ENCODE measurements around the gene PHF12. TPM values are rescaled to one million over a fixed set of nuclear protein-coding genes. Genes with fewer than 3 reads are reported as not detected.

PHF12 gene
- total and polyA plus RNA-seq, 2 of the 8 experiments (the other 6 are each of a cell fraction or from before 2014, with no cell fraction given): 38.8 to 65.7 TPM

DNA sequence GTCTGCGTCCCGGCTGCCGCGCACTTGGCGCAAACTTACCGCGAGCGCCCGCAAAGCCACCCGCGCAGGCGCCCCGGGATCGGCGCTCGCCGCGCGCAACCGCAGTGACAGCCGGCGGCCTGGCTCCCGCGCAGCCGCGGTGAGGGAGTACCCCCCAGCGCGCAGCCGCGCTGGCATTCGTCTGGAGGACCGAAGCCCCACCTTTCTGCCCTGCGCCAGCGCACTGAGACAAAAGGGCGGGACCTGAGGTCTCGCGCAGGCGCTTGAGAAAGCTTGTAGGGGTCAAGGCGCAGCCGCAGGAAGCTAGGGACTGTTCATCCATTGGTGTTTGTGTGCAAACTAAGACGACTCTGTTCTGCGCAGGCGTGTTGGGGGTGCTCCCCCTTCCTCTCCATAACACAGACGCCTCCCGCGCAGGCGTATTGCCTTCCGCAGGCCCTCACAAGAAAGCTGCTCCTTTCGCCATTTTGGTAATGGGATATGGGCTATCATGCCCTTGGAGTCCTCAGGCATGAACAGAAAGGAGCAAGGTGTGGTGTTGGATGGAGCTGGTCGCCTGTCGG is at the start of gene PHF12 (continued):
- TF ChIP-seq CHD1 (IDR thresholded peaks at IDR 0.05; ENCODE audit: low read depth, low read length) (no peak), SP1 (IDR thresholded peaks at IDR 0.05; ENCODE audit: low read depth, low read length) (no peak), POLR2AphosphoS5 (IDR thresholded peaks at IDR 0.05; ENCODE audit: low read depth, low read length) (no peak; the same call in 1 of the 2 replicates), FOSL1 (IDR thresholded peaks at IDR 0.05; ENCODE audit: insufficient read depth, low read depth, low read length) (0 out of 2 replicates have a peak, but pooled peaks have one; percentile 56), CREB1 (IDR thresholded peaks at IDR 0.05) (peak; percentile 29), ASH2L (IDR thresholded peaks at IDR 0.05; ENCODE audit: low read length) (peak; percentile 51), TAF7 (optimal IDR thresholded peaks at IDR 0.05; ENCODE audit: borderline replicate concordance, low read depth, low read length) (peak; percentile 48), JUN (IDR thresholded peaks at IDR 0.05; ENCODE audit: low read depth, low read length) (no peak), RFX5 (IDR thresholded peaks at IDR 0.05; ENCODE audit: borderline replicate concordance, low read depth, low read length) (no peak), POLR2A (IDR thresholded peaks at IDR 0.05; ENCODE audit: control extremely low read depth in 1 of 2, low read depth in 2 of 2, low read length in 2 of 2) (peak in 1 of 2 experiments; percentile 65; a peak in 2 of 3 replicates), SIX5 (IDR thresholded peaks at IDR 0.05; ENCODE audit: low read depth, low read length) (no peak), NANOG (IDR thresholded peaks at IDR 0.05; ENCODE audit: insufficient read depth, low read depth, low read length, poor library complexity, severe bottlenecking) (no peak), TAF1 (IDR thresholded peaks at IDR 0.05; ENCODE audit: low read depth, low read length) (peak; percentile 81), TCF12 (IDR thresholded peaks at IDR 0.05; ENCODE audit: low read depth, low read length) (no peak), KDM1A (IDR thresholded peaks at IDR 0.05; ENCODE audit: borderline replicate concordance, low read length) (no peak), SIN3A (conservative IDR thresholded peaks at IDR 0.05 in 1 of 2, IDR thresholded peaks at IDR 0.05 in 1 of 2; ENCODE audit: low read depth in 1 of 2, low read length in 2 of 2) (peak in 1 of 2 experiments; percentile 62; a peak in 1 of 4 replicates), HDAC2 (IDR thresholded peaks at IDR 0.05; ENCODE audit: borderline replicate concordance in 1 of 2, low read depth in 2 of 2, low read length in 2 of 2) (no peak)
- TF ChIP-seq, protein P1, sequence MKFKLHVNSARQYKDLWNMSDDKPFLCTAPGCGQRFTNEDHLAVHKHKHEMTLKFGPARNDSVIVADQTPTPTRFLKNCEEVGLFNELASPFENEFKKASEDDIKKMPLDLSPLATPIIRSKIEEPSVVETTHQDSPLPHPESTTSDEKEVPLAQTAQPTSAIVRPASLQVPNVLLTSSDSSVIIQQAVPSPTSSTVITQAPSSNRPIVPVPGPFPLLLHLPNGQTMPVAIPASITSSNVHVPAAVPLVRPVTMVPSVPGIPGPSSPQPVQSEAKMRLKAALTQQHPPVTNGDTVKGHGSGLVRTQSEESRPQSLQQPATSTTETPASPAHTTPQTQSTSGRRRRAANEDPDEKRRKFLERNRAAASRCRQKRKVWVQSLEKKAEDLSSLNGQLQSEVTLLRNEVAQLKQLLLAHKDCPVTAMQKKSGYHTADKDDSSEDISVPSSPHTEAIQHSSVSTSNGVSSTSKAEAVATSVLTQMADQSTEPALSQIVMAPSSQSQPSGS (IDR thresholded peaks at IDR 0.05; ENCODE audit: low read length): no peak
- TF ChIP-seq, protein P2, sequence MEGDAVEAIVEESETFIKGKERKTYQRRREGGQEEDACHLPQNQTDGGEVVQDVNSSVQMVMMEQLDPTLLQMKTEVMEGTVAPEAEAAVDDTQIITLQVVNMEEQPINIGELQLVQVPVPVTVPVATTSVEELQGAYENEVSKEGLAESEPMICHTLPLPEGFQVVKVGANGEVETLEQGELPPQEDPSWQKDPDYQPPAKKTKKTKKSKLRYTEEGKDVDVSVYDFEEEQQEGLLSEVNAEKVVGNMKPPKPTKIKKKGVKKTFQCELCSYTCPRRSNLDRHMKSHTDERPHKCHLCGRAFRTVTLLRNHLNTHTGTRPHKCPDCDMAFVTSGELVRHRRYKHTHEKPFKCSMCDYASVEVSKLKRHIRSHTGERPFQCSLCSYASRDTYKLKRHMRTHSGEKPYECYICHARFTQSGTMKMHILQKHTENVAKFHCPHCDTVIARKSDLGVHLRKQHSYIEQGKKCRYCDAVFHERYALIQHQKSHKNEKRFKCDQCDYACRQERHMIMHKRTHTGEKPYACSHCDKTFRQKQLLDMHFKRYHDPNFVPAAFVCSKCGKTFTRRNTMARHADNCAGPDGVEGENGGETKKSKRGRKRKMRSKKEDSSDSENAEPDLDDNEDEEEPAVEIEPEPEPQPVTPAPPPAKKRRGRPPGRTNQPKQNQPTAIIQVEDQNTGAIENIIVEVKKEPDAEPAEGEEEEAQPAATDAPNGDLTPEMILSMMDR (IDR thresholded peaks at IDR 0.05; ENCODE audit: control extremely low read depth in 1 of 3, insufficient read depth in 1 of 3, low read depth in 1 of 3, low read length in 3 of 3): no peak
- TF ChIP-seq, protein P3, sequence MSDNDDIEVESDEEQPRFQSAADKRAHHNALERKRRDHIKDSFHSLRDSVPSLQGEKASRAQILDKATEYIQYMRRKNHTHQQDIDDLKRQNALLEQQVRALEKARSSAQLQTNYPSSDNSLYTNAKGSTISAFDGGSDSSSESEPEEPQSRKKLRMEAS (IDR thresholded peaks at IDR 0.05): no peak
